Activated CD4-positive, alpha-beta T cell treated with anti-CD3 and anti-CD28 coated beads, Interleukin-2, Interleukin-6, amounts not matched to agents 100 ng/mL and 50 ng/mL, durations not matched to agents 16 hours and 8 hours (primary cell): ENCODE measurements around the gene GRPR.

Experiments
- DNase-seq: peaks from one replicate; pipeline ENCODE4 v3.0.0-alpha.2; 2020

The GRPR gene

GRCh38 chrX:16186380-16187007, 63.1 kb downstream of the GRPR start:
- no peak for DNase-seq

GRCh38 chrX:16187024-16187760, 63.8 kb downstream of the GRPR start:
- DNase-seq = no peak

DNA sequence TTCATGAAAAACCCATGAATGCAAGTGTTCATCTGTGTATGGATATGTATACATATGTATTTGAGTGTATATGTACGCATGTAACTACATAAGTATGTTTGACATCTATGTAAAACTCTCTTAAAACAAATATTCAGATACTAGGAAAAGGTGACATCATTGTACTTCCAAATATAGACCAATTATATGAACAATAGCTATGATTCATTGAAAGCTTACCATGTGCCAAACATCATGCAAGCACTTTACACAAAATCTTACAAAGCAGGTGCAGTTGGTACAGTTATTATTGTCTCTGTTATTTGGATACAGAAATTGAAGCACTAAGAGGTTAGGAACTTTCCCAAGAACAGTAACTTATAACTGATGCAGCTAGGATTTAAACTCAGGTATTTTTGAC, 65.3 kb downstream of the GRPR start:
- DNase-seq = no peak

- DNase-seq = no peak
Observed at GRCh38 chrX:16191605-16192004, 68.2 kb downstream of the GRPR start.

DNA sequence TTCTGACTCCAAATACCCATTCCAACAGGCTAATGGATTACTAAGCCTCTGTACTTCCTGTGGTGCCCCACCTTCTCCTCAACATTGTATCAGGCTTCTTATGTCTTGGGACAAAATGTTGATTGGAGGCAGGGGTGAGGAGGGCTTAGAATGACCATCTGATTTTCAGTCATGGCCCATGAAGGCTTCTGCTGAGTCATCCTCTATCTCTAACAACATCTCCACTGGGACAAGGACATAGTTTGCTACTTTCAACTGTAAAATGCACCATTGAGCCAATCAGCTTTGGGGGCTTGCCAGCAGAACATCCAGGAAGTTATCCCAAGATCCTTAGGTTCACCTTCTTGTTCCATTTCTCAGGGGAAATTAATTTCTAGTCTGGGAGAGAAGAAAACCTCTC, 73.5 kb downstream of the GRPR start:
- no peak for DNase-seq

GRCh38 chrX:16199343-16199742, 76.0 kb downstream of the GRPR start:
- DNase-seq = no peak

- DNase-seq = no peak
Observed at GRCh38 chrX:16202943-16203342, 79.6 kb downstream of the GRPR start.
